ENCODE measurements around the gene CD7. TPM values are rescaled to one million over a fixed set of nuclear protein-coding genes. Genes with fewer than 3 reads are reported as not detected.

CD7 gene
- total RNA-seq, 1 experiment from 2014 or later = 0.74 TPM

Other genes starting within 250 kb of the CD7 start
- 611 to 742 TPM (median 654 TPM) in 3 replicates for gene FASN, start 219.4 kb downstream of the CD7 start, total RNA-seq (2021)
- gene CCDC57, start 104.8 kb downstream of the CD7 start, total RNA-seq (2021) = 15.1 to 20.0 TPM (median 16.9 TPM) in 3 replicates
- gene SLC16A3, start 88.6 kb downstream of the CD7 start, total RNA-seq (2021) = 28.7 to 65.3 TPM (median 58.5 TPM) in 3 replicates
- 101 to 111 TPM (median 107 TPM) in 3 replicates for gene CSNK1D, start 43.9 kb downstream of the CD7 start, total RNA-seq (2021)
- 0.14 to 0.57 TPM (median 0.22 TPM) in 3 replicates for gene SECTM1, start 16.2 kb upstream of the CD7 start, total RNA-seq (2021)
- 0.89 to 1.4 TPM (median 1.4 TPM) in 3 replicates for gene TEX19, start 41.6 kb upstream of the CD7 start, total RNA-seq (2021)
- 0.46 to 0.76 TPM (median 0.53 TPM) in 3 replicates for gene UTS2R, start 54.2 kb upstream of the CD7 start, total RNA-seq (2021)
- gene HEXD, start 100.7 kb upstream of the CD7 start, total RNA-seq (2021) = 36.0 to 40.0 TPM (median 37.1 TPM) in 3 replicates
- 20.4 to 24.0 TPM (median 22.5 TPM) in 3 replicates for gene OGFOD3, start 101.0 kb upstream of the CD7 start, total RNA-seq (2021)
- 61.5 to 71.7 TPM (median 65.5 TPM) in 3 replicates for gene CYBC1, start 133.1 kb upstream of the CD7 start, total RNA-seq (2021)
- 96.7 to 125 TPM (median 117 TPM) in 3 replicates for gene NARF, start 141.1 kb upstream of the CD7 start, total RNA-seq (2021)
- 57.7 to 65.7 TPM (median 62.7 TPM) in 3 replicates for gene FOXK2, start 202.1 kb upstream of the CD7 start, total RNA-seq (2021)

All from WTC11 (cell line).